ENCODE measurements around the gene LPO.

GRCh38 chr17:58246781-58247180 is 8.4 kb downstream of the LPO start:
- TF ChIP-seq CTCF (IDR thresholded peaks at IDR 0.05; ENCODE audit: poor library complexity, severe bottlenecking) (no peak), POLR2AphosphoS5 (IDR thresholded peaks at IDR 0.05) (no peak), TAF1 (IDR thresholded peaks at IDR 0.05; ENCODE audit: low read depth) (no peak), MXI1 (conservative IDR thresholded peaks at IDR 0.05; ENCODE audit: poor library complexity, severe bottlenecking) (no peak)
